AG08395 (cell line): ENCODE measurements around the gene TMEM132C.

ENCODE experiments used
- DNase-seq: peaks from one replicate; pipeline ENCODE4 v3.0.0; 2012; ENCODE audit warnings: mixed read lengths, low spot score

The TMEM132C gene

DNA sequence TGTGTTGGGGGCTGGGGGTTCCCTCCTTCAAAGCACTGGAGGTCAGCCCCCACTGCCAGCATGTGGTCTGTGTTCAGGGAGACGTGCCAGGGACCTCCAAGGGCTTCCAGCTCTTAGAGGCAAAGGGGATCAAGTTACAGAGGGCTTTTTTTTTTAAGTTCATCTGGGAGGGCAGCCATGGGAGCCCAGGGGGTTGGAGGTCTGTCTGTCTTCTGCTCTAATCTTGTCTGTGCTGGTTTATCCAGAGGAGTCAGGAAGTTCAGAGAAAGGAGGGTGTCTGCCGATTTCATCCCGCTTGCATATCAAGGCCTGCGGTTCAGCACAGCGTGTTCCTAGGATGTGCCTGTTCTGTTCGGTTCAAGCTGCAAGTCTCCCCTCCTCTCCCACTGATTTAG, 72.2 kb downstream of the TMEM132C start:
- DNase-seq, result no peak

DNA sequence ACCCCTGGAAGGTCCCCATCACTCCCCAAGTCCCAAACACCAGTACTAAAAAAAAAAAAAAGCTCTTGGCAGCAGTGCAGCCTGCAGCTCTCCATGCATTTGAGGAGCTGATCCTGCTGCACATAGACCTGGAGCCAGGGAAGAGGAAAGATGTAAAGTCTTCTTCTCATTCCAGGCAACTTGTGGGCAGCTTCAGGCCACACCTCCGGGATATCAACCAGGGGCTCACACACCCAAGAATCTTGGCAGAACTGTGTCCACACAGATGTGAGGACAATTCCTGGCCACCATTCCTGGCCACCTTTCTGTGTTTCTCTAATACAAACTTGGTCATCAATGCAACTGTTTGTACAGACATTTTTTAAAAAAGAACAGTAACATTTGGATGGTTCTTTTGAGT, 72.7 kb downstream of the TMEM132C start:
- DNase-seq, result no peak

DNA sequence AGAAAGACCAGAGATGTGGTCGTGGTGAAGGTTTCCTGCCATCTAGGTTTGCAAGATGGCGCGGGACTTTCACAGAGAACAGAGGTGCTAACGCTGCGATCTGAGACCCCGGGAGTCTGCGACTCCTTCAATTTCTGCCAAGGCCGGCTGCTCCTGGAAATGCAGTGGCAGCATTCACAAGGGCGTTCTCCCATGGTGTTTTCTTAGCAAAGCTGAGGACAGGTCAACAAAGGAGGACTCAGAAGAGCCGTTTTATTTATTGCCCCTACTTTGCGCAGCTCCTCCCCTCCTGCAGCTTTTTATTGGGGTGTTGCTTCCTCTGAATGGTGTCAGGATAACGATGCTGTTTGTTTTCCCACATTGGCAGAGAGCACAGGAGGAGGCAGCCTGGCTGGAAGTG, 86.3 kb downstream of the TMEM132C start:
- DNase-seq, result no peak

DNA sequence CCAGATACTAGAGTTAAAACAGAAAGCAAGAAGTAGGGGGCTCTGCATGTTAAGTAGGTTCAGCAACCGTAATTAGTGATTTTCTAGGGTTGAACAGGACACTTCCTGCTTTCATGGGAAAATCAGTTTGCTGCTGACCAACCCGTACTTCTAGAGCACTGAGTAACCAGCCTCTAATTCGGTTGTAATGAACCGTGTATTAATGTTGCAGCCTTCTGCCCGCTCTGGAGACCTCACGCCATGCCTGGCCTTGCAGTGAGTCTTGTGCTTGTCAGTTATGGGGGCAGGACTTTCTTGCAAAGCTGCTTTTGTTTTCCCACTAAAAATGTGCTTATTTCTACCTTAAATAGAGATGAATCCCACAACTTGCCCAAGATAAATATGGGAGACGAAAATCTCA, 89.6 kb downstream of the TMEM132C start:
- DNase-seq, result no peak

DNA sequence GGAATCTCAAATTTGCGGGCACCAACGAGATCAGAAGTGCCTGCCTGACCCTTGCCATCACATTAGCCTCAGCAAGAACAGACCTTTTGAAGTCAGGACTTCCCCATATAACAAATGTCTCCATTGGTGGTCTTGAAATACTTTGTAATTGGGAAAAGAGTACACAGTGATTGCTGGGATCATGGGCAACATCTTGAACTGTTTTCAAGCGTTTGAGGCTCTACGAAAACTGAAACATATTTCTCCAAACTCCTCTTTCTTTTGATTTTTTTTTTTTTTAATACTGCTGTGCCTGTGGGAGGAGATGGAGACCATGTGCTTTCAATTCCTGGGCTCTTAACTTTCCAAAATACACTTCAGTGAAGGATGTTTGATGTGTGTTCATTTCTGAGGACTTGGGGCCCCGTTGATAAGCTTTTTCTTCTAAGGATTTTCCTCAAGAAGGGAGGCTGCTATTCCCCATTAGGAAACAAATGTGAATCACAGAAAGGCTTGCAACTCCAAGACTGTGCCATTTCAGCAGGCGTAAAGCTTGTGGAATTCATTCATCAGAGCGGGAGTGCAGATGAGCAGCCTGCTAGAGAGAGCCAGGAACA, 94.5 kb downstream of the TMEM132C start:
- no peak for DNase-seq

DNA sequence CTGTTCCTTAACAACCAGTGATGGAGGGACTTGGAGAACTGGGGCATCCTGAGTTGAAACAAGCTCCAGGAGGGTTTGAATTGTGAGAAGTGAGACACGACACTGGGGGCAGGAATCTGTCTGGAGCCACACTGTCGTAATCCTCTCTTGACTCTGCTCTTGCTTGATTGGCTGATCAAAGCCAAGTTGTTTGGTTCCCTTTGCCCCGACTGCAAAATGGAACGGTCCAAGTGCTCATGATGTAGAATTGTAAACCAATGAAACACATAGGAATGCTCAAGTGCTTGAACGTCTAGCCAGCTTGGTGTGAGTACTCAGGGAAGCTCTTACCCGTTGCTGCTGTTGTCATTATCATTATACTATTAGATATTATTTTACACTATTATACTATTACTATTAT, 98.1 kb downstream of the TMEM132C start:
- no peak for DNase-seq

DNA sequence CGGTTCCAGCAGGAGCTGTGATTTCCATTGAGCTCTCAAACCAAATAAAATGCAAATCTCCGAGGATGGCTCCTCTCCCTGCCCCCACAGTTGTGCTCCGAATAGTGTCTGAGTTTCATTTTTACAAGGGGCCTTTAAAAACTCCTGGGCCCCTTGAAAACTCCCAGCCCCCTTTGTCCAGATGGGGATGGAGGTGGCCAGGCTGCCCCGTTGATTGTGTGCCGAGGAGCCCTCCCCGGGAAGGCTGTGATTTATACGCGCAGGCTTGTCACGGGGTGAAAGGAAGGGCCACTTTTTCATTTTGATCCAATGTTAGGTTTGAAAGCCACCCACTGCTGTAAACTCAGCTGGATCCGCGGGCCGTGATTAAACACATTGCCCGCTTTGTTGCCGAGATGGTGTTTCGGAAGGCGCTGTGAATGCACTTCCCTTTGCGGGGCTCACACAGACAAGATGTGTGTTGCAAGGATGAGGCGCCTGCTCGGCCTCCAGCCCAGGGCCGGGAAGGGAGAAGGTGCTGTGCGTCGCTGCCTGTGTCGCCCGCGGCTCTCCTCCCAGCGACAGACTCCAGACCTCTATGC, 98.8 kb downstream of the TMEM132C start:
- no peak for DNase-seq

DNA sequence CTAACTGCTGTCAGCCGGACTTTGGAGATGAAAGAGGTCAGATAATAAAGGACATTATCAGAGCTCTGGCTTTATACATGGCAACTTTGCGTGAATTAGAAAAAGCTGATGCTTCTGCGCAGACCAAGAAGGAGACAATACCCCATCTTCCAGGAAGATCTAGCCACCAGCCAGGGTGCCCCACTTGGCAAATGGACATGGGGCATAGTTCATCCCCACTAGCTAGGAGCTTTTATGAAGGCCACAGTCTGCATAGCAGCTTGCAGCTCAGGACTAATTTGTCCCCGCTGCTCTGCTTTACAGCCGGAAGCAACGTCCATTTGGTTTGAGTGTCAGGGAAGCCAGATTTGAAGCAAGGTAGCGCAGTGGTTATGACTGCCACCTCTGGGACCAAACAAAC, 101.0 kb downstream of the TMEM132C start:
- DNase-seq, result no peak

DNA sequence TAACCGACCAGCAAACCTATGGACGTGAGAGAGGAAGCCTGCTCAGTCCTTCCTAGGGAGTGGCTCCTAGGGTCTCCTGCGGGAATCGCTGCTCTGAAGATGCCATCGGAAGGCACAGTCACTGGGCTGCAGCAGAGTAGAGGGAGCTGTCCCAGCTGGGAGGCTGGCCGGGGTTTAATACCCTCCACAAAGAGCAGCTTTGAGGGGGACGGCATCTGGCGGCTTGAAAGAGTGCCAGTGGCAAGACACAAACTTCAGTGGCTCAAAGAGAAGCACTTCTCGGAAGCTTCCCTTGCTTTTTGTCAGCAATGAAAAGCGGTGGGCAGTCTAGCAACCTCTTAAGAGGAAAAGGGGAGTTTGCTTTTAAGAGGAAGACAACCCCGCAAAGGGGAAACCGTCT, 114.6 kb downstream of the TMEM132C start:
- DNase-seq, result no peak

DNA sequence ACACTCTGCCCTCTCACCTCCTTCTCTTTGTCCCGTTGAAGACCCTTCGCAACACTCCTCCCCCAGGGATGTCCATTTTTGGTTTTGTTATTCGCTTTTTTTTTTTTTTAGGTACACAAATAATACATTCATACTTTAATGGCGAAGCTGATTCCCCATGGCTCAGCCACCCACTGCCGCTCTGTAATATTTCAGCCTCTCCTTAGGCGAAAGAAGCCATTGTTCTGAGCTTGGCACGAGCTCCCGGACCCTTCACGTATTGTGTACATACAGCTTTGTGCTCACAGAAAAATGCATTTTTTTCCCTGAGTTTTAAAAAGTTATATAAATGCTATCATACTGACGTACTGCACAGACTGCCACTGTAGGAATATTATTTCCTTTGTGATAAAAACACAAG, 115.0 kb downstream of the TMEM132C start:
- no peak for DNase-seq

DNA sequence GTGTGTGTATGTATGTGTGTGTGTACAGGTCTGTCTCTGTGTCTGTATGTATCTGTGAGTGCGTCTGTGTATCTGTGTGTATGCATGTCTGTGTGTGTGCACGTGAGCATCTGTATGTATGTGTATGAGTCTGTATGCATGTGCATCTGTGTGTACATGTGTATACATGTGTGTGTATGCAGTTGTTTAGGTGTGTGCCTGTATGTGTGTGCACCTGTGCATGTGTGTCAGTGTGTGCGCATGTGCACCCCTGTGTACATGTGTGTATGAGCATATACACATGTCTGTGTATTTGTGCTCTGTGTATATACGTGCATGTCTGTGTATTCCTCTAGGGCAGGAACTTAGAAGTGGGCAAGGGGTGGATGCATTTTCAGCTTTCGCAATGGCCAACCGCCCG, 116.0 kb downstream of the TMEM132C start:
- DNase-seq, result no peak

DNA sequence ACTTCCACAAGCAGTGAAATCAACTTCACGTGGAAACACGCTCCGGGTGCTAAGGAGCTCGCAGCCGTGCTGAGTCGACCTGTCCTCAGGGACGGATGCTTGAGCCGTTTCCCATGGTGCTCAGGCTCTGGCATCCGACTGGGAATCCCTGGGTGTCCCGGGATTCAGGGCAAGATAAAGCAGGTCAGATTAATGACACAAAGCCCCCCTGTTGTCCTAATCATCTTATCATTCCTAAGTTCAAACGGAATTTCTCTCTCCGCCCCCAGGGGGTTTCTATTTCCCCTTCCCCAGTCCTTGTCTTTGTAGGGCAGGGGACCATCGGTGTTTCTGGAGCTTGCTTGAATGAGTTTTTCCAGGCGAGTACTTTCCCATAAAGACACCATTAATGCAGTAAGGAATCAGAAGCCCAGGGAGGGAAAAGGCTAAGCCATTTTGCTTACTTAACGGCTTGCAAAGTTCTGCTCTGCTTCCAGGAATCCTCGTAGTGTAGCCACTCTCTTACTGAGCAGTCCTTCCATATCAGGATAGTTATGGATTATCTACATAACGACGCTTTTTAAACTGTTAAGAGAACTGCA, 116.5 kb downstream of the TMEM132C start:
- DNase-seq, result no peak

DNA sequence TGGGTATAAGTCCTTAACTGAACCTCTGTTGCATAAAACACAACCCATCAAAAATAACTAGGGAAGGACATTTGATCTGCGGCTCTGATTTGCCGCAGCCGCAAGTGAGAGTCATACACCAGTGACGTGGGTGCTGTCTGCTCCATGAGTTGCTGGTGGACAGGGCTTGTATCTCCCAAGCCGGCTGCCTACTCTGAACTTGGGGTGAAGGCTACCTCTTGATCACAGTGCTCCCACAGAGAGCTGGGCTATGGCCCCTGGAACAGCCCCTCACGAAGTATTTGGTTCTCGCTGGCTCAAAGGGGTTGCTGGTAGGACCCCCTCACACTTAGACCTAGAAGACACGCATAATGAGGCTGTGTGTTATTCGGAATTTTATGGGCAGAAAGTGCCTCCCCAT, 118.8 kb downstream of the TMEM132C start:
- no peak for DNase-seq

DNA sequence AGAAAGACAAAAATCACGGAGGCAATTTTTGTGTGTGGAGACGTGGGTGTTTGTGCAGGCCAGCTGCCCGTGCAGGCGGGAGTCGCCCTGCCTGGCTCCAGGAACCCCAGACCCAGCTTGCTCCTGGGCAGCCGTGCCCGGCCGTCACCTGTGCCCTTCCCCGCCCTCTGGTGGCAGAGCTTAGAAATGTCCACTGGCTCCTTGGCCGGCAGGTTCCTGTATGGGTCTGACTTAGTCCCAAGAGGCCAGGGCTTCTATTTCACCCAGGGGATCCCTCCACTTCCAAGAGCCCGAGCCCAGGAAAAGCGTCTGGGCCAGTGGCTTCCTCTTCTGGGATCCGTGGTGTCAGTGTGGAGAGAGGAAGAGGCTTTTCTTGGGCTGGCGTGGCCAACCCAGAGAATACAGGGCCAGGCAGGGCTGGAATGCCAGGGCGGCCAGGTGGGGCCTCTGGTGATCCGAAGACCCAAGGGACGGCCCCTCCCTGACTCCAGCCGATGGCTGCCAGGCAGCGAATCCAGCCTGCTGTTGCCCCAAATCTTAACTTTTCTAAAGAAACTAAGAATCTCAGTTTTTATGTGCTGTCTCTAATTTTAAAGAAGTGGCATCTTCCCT, 120.9 kb downstream of the TMEM132C start:
- no peak for DNase-seq

DNA sequence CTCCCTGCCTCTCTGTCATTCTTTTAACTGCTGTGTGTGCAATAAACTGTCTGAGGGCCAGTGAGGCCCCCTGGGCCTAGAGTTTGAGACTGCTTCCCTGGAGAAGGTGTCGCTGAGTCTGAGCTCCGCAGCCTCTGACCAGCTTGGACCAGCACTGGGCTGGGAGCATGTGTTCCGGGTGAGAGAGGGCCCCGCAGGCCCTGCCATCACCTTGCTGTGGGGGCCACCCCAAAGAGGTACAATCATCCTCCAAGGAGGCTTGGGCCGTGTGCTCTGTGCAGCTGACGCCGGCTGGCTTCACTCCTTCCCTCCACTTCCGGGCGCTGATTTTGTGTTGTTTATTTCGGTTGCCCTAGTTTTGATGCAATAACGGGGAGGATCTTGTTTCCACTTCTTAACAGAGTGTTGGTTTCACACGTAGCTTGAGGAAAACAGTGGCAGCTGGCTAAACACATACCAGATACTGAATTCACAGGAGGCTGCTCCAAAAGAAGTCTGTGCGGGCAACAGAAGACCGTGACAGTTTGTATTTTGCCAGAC, 121.6 kb downstream of the TMEM132C start:
- no peak for DNase-seq

DNA sequence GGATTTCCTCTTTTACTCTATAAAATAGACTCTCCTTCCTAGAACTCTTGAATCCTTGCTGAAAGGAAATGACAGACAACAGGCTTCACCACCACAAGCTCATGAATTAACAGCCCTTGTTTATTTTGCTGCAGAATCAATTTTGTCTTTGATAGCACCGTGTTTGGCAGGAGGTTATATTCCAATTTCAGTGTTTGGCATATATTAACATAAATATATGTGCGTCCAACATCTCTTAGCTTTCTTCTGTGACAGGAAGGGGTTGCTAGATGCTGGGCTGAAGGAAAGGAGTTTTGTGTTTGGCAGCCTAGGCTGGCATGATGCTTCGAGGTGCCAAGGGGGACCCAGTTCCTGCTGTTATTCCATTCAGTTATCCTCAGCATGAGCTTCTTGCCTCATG, 126.4 kb downstream of the TMEM132C start:
- no peak for DNase-seq

DNA sequence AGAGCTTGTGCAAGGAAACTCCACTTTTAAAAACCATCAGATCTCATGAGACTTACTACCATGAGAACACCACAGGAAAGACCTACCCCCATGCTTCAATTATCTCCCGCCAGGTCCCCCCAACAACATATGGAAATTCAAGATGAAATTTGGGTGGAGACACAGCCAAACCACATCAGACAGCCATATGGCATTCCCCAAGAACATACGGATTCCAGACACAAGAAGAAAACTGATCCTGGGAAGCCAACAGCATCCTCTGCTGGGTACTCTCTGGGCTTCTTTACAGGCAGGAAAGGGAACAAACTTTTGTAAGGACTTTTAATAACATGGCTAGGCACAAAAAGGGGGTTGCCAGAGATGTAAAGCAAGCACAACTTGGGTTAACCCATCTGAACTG, 127.2 kb downstream of the TMEM132C start:
- no peak for DNase-seq

DNA sequence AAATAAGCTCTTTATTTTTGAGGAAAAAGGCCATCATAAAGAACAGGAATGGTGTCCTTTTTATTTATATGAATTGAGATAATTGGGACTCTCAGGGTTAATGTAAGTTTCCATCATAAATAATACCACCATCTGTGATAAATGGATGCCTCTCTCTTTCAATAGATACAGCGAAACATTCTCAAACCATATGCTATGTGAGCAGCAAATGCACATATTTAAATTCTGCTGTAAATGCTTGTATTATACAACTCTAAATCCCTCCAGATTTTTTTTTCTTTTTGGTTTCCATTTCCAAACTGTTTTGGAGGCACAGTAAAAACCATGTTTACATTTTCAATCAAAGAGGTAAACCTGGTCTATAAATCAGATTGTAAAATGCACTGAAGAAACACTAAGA, 132.3 kb downstream of the TMEM132C start:
- no peak for DNase-seq

DNA sequence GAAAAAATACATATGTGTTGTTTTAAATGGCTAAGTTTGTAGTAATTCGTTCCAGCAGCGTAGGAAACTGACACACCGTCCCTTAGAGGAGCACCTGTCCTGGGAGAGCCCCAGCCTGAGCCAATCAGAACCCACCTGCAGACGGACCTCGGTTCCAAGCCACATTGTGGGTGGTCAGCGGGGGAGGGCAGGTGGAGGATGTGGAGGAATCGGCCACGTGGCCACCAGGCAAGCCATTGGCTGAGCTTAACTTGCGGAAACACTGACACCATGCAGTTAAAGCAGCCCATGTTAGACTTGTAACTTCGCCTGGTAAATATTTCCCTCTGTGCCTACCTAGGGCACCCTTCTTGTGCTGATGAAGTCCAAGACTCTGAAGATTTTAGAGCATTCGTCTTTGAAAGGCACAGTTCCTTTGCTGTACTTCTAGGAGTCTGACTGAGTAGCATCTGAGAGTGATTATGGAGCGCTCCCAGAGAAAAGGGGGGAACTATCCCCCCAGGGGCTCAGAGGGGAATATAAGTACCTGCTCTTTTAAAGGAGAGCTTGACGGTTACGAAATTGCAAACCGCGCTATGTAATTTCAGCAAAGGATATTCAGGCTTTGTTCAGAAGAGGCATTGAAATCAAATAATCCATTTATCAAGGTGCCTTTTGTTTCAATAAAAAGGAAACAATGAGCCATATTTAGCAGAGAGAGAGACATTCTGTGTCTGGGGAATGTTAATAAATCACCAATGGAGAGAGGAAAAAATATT, 135.7 kb downstream of the TMEM132C start:
- DNase-seq, result no peak

DNA sequence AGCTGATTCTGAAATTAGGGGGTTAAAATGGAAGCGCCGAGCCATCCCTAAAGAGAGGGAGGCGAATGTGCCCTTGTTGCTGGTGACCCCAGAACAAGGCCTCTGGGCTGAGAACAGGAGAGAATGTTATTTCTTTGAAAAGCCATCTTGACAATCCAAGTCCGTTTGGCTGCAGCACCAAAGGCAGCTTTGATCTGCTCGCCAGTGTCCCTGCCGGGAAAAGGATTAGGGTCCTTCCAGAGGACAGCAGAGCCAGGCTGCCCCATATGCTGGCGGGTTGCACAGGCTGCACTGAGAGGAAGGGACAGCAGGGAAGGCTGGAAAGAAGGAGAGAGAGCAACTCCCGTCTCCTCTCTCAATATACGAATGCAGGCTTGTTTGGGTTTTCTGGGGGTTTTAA, 141.7 kb downstream of the TMEM132C start:
- no peak for DNase-seq

DNA sequence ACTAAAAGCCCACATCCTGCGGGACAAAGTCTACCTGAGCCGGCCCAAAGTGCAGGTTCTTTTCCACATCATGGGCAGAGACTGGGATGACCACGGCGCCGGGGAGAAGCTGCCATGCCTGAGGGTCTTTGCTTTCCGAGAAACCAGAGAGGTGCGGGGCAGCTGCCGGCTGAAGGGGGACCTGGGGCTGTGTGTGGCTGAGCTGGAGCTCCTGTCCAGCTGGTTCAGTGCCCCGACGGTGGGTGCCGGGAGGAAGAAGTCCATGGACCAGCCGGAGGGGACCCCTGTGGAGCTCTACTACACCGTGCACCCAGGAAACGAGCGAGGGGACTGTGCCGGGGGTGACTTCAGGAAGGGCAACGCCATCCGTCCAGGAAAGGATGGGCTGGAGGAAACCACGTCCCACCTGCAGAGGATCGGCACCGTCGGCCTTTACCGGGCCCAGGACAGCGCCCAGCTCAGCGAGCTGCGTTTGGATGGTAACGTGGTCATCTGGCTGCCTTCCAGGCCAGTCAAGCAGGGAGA, 148.1 kb downstream of the TMEM132C start:
- DNase-seq, result no peak

DNA sequence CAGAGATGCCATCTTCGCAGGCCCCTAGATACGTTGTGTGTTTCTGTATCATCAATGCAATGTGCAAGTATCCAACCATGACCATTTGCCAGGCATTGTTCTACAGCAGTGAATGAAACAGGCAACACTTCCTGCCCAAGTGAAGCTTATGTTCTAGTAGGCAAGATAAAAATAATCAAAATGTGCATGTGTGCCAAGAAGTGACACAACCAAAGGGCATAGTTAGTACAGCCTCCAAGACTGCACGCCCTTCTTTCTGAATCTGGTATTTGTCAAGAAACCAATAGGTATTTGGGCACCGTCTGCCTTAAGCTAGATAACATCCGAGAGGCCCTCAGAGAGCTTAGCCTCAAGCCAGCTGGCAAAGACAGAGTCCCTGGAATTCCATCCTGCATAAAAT, 152.0 kb downstream of the TMEM132C start:
- no peak for DNase-seq
